Gastrocnemius medialis (tissue), 4 donors: Measurements from ENCODE around the gene ATOH7. TPM values are rescaled to one million over a fixed set of nuclear protein-coding genes. Genes with fewer than 3 reads are reported as not detected.

Experiments
- ATAC-seq, 2 donors: fragments of 150-250 bp; one replicate each; pipeline ENCODE4 v1.9.1; 2016
- DNase-seq, 2 donors: peaks; one replicate each; pipeline ENCODE4 v3.0.0-alpha.2; 2019
- H3K27ac ChIP-seq, 4 donors: fragments of 200-600 bp; sonication (generic); 1 replicate in 1 of 4; 2 replicates in 3 of 4; pipeline ENCODE4 v1.5.1; 2016 to 2018; ENCODE audit warnings: mild to moderate bottlenecking in 2 of 4, moderate library complexity in 1 of 4
- H3K27me3 ChIP-seq, 3 donors: fragments of 200-600 bp; sonication (generic) in 2 of 3; 1 replicate in 1 of 3; 2 replicates in 2 of 3; pipeline versions ENCODE4 v1.5.1 to v1.6.0; 2016 to 2019; ENCODE audit warnings: mild to moderate bottlenecking in 1 of 3, moderate library complexity in 1 of 3
- H3K36me3 ChIP-seq, 2 donors: fragments of 200-600 bp; sonication (generic) in 1 of 2; one replicate each; pipeline ENCODE4 v1.5.1; 2017 to 2018
- H3K4me1 ChIP-seq, 2 donors: fragments of 200-600 bp; sonication (generic) in 1 of 2; one replicate each; pipeline ENCODE4 v1.5.1; 2016 to 2017; ENCODE audit warnings: mild to moderate bottlenecking in 2 of 2
- H3K4me3 ChIP-seq, 4 donors: fragments of 200-600 bp; sonication (generic) in 3 of 4; 1 replicate in 1 of 4; 2 replicates in 3 of 4; pipeline ENCODE4 v1.5.1; 2016 to 2019; ENCODE audit warnings: mild to moderate bottlenecking in 2 of 4
- H3K9me3 ChIP-seq, 3 donors: fragments of 200-600 bp; sonication (generic) in 2 of 3; 1 replicate in 1 of 3; 2 replicates in 2 of 3; pipeline ENCODE4 v1.5.1; 2016 to 2019
- POLR2A ChIP-seq, 2 donors: fragments of 450-650 bp; IDR thresholded peaks; one replicate each; pipeline ENCODE4 v1.6.1; 2017; ENCODE audit warnings: antibody characterized with exemption in 2 of 2, mild to moderate bottlenecking in 2 of 2, moderate library complexity in 2 of 2
- in situ Hi-C, 4 donors: fragments of 200-750 bp; cut with MboI; loops; one replicate each; pipeline versions ENCODE4 v1.15.0 to v1.8.0; 2017; ENCODE audit warnings: low sequenced_read_pairs in 4 of 4
- intact Hi-C: fragments of 100-400 bp; cut with DNase I; formaldehyde crosslinking; loops from one replicate; pipeline ENCODE4 v1.15.1; 2023; ENCODE audit warnings: low total_unique reads
- total RNA-seq, 4 donors: library from RNA; depleted of rRNA; stranded (reverse); fragments of >200 nt; gene quantifications; one replicate each; pipeline versions ENCODE4 v1.1.0 to v1.2.3, GENCODE V29; 2016
- TF ChIP-seq, protein P1 (sequence below), 5 experiments: fragments of 450-650 bp in 3 of 5; fragments of 200-600 bp in 2 of 5; sonication (generic) in 2 of 5; IDR thresholded peaks in 4 of 5; conservative IDR thresholded peaks in 1 of 5; 1 replicate in 4 of 5; 2 replicates in 1 of 5; pipeline ENCODE4 v1.5.1; 2016 to 2019; ENCODE audit warnings: antibody characterized with exemption in 5 of 5, mild to moderate bottlenecking in 3 of 5, moderate library complexity in 3 of 5

Gene ATOH7
- total RNA-seq, 4 donors from 2014 or later = not detected

DNA sequence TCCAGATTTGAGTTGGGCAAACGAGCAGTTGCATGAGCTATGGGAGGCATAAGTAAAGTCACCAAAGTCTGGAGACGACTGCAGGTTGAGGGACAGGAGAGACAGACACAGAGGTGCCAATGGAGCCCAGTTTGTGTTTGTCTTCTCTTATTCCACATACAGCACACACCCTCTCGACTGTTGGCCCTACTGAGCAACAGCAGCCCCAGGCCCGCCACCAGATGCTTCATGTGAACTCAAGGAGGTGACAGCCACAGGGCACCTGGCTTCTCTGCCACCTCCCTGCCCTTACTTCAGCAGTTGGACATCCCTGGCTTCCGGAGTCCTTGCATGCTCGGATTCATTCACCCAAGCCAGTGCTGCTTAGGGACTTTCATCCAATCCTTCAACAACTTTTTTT, 6.5 kb upstream of the ATOH7 start:
- DNase-seq = no peak
- no peaks in the 10 kb centered on the region for H3K36me3 ChIP-seq
- no peaks in the 10 kb centered on the region for H3K27me3 ChIP-seq
- TF ChIP-seq, protein P1, sequence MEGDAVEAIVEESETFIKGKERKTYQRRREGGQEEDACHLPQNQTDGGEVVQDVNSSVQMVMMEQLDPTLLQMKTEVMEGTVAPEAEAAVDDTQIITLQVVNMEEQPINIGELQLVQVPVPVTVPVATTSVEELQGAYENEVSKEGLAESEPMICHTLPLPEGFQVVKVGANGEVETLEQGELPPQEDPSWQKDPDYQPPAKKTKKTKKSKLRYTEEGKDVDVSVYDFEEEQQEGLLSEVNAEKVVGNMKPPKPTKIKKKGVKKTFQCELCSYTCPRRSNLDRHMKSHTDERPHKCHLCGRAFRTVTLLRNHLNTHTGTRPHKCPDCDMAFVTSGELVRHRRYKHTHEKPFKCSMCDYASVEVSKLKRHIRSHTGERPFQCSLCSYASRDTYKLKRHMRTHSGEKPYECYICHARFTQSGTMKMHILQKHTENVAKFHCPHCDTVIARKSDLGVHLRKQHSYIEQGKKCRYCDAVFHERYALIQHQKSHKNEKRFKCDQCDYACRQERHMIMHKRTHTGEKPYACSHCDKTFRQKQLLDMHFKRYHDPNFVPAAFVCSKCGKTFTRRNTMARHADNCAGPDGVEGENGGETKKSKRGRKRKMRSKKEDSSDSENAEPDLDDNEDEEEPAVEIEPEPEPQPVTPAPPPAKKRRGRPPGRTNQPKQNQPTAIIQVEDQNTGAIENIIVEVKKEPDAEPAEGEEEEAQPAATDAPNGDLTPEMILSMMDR (IDR thresholded peaks at IDR 0.05 in 4 of 5, conservative IDR thresholded peaks at IDR 0.05 in 1 of 5) = no peak
- TF ChIP-seq POLR2A (IDR thresholded peaks at IDR 0.05) = no peak
- no peak overlapping the region for H3K4me3 ChIP-seq
- no peaks in the 10 kb centered on the region for H3K9me3 ChIP-seq
- H3K27ac ChIP-seq = no peak overlapping the region
- H3K4me1 ChIP-seq = no peaks in the 10 kb centered on the region
- intact Hi-C loops (no loop called here), in situ Hi-C loops (no loop called here)
- ATAC-seq = no peak

GRCh38 chr10:68237173-68237572, 5.3 kb upstream of the ATOH7 start:
- intact Hi-C loops = no loop called here
- DNase-seq (no peak), ATAC-seq (no peak)
- H3K36me3 ChIP-seq = no peaks in the 10 kb centered on the region
- in situ Hi-C loops = no loop called here
- TF ChIP-seq, protein P1 (IDR thresholded peaks at IDR 0.05 in 4 of 5, conservative IDR thresholded peaks at IDR 0.05 in 1 of 5) = no peak
- TF ChIP-seq POLR2A (IDR thresholded peaks at IDR 0.05) = no peak
- no peak overlapping the region for H3K27ac ChIP-seq
- no peak overlapping the region for H3K4me3 ChIP-seq
- H3K9me3 ChIP-seq = no peaks in the 10 kb centered on the region
- no peaks in the 10 kb centered on the region for H3K27me3 ChIP-seq
- H3K4me1 ChIP-seq = no peaks in the 10 kb centered on the region

DNA sequence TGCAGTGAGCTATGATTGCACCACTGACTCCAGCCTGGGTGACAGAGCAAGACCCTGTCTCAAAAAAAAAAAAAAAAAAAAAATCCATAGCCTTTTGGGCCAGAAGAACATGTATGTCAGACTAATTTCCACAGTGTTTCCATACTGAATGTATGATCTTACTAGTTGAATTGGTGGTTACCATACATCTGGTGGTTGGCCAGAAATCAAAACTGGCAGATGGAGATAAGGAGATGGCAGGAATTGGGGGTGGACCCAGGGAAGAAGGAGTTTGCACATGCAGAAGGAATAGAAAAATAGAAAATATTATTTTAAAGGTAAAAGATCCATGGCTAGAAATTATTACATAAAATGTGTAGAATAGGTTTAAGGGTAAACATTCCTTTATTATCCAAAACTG, 3.7 kb upstream of the ATOH7 start:
- no peak for ATAC-seq
- peaks cover 3 to 4% of the 10 kb centered on the region in 2 donors for H3K4me1 ChIP-seq
- intact Hi-C loops = no loop called here

GRCh38 chr10:68235111-68235510, 3.2 kb upstream of the ATOH7 start:
- Histone ChIP-seq H3K9me3 (no peaks in the 10 kb centered on the region), H3K4me3 (no peak overlapping the region), H3K27ac (no peak overlapping the region), H3K4me1 (peaks cover 3 to 4% of the 10 kb centered on the region in 2 donors), H3K27me3 (no peaks in the 10 kb centered on the region), H3K36me3 (no peaks in the 10 kb centered on the region)
- TF ChIP-seq, protein P1 (IDR thresholded peaks at IDR 0.05 in 4 of 5, conservative IDR thresholded peaks at IDR 0.05 in 1 of 5) = no peak
- TF ChIP-seq POLR2A (IDR thresholded peaks at IDR 0.05) = no peak
- intact Hi-C loops (no loop called here), in situ Hi-C loops (no loop called here)
- DNase-seq (no peak), ATAC-seq (no peak)

More for the DNA sequence above, 3.7 kb upstream of the ATOH7 start:
- Histone ChIP-seq H3K36me3 (no peaks in the 10 kb centered on the region), H3K4me3 (no peak overlapping the region), H3K27me3 (no peaks in the 10 kb centered on the region), H3K27ac (no peak overlapping the region), H3K9me3 (no peaks in the 10 kb centered on the region)
- TF ChIP-seq, protein P1 (IDR thresholded peaks at IDR 0.05 in 4 of 5, conservative IDR thresholded peaks at IDR 0.05 in 1 of 5) = no peak
- no peak for TF ChIP-seq POLR2A (IDR thresholded peaks at IDR 0.05)
- no peak for DNase-seq
- in situ Hi-C loops = no loop called here

DNA sequence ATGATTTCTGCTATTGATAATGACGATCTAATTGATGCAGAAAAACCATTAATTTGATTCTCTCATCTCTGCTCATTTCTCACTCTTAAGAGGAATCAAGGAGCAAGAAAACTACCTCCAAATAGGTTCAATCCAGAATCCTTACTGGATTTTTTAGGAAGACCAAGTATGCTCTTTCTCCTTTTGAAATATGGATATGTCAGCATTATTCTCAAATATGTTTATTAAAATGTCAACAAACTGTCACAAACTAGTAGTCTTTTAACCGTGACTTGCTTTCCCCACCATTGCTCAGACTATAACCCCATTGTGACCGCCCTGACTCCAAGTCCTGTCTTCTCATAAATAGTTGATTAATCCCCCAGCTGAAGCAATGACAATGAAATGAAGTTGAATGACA, 1.1 kb upstream of the ATOH7 start:
- intact Hi-C loops = no loop called here
- Histone ChIP-seq H3K4me1 (peaks cover 3 to 4% of the 10 kb centered on the region in 2 donors), H3K9me3 (no peaks in the 10 kb centered on the region), H3K4me3 (no peak overlapping the region), H3K27ac (no peak overlapping the region), H3K36me3 (no peaks in the 10 kb centered on the region), H3K27me3 (no peaks in the 10 kb centered on the region)
- in situ Hi-C loops = no loop called here
- DNase-seq = no peak
- ATAC-seq = no peak
- TF ChIP-seq POLR2A (IDR thresholded peaks at IDR 0.05) = no peak
- TF ChIP-seq, protein P1 (IDR thresholded peaks at IDR 0.05 in 4 of 5, conservative IDR thresholded peaks at IDR 0.05 in 1 of 5) = no peak
